Epithelial cell of alveolus of lung (primary cell): ENCODE results near the gene TMEM61. TPM values are rescaled to one million over a fixed set of nuclear protein-coding genes. Genes with fewer than 3 reads are reported as not detected.

ENCODE experiments used
- total RNA-seq: library from RNA; depleted of rRNA; stranded (reverse); fragments of >200 nt; gene quantifications from 2 replicates; pipeline ENCODE4 v1.2.1, GENCODE V29; 2015

Gene TMEM61
- total RNA-seq = 0.26 TPM in 1 of 2 replicates, not detected in the other

GRCh38 chr1:54980528-54981241 is at the start of gene TMEM61:
Gene TMEM61, plus strand, starts transcription at chr1:54980628. Its CDS starts 438 bp downstream, at chr1:54981066.

GRCh38 chr1:54998677-54999076 is 18.2 kb downstream of the TMEM61 start, which contains the start of gene BSND:
Gene BSND, plus strand, starts transcription at chr1:54998933. Its CDS starts 254 bp downstream, at chr1:54999187.

GRCh38 chr1:55039342-55040082 is 59.1 kb downstream of the TMEM61 start, which contains the start of gene PCSK9:
Gene PCSK9, plus strand, starts transcription at chr1:55039548. Its CDS starts 290 bp downstream, at chr1:55039838.

Other genes with a start within 250 kb of the TMEM61 start
- gene PARS2, start 216.1 kb upstream of the TMEM61 start, total RNA-seq = 4.8 and 6.7 TPM in 2 replicates
- 0.26 TPM in 1 of 2 replicates, not detected in the other for gene TTC22, start 179.3 kb upstream of the TMEM61 start, total RNA-seq
- 18.6 and 228 TPM in 2 replicates for gene DHCR24, start 93.4 kb upstream of the TMEM61 start, total RNA-seq
- gene BSND, start 18.3 kb downstream of the TMEM61 start, total RNA-seq = not detected in 2 replicates
- gene PCSK9, start 58.9 kb downstream of the TMEM61 start, total RNA-seq = 1.8 and 40.5 TPM in 2 replicates
- gene USP24, start 234.7 kb downstream of the TMEM61 start, total RNA-seq = 19.7 and 30.2 TPM in 2 replicates